ENCODE measurements around the gene EML4. TPM values are rescaled to one million over a fixed set of nuclear protein-coding genes. Genes with fewer than 3 reads are reported as not detected.

EML4 gene
- polyA plus RNA-seq, 3 donors: 94.5 to 126 (median 121) TPM

DNA sequence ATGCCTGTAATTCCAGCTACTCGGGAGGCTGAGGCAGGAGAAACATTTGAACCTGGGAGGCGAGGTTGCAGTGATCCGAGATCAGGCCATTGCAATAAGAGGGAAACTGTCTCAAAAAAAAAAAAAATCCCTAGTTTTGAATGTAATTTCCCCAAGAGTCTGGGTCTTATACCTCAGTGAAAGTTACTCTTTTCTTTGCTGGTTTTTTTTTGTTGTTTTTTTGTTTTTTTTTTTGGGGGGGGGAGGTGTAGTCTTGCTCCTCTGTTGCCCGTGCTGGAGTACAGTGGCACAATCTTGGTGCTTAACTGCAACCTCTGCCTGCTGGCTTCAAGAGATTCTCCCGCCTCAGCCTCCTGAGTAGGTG lies 22.8 kb downstream of the EML4 start:
- no peak for DNase-seq

DNA sequence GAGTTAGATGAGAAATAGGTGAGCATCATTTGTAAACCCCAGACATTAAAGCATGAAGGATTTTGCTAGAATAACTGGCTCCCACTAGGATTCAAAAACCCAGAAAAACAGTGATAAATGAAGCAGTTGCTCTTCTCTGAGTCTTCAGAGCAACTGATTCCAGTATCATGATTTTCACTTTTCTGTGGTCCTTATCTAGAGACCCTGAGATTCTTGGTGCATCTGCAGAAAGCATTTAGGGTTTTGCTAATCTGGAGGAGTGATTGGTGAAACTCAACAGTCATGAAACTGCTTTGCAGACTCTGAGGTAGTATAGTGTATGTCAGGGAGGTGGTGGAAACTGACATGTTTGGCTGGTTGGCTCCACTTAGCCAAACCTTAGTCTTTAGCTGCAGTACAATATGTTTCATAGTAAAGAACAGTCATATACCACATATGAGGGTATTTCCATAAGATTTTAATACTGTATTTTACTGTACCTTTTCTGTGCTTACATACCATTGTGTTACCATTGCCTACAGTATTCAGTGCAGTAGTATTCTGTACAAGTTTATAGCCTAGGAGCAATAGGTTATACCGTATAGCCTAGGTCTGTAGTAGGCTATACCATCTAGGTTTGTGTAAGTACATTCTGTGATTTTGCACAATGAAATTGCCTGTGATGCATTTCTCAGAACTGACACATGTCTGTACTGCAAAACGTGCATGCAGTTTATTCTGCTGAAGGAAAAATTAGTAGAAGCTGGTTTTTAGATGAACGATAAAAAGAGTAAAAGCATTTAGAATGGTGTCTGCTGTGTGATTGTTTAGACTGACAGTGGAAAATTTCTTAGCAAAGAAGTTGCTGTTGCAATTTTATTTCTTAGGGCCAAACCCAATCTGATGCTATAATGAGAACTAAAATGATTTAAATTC lies 23.8 kb downstream of the EML4 start:
- DNase-seq: no peak

DNA sequence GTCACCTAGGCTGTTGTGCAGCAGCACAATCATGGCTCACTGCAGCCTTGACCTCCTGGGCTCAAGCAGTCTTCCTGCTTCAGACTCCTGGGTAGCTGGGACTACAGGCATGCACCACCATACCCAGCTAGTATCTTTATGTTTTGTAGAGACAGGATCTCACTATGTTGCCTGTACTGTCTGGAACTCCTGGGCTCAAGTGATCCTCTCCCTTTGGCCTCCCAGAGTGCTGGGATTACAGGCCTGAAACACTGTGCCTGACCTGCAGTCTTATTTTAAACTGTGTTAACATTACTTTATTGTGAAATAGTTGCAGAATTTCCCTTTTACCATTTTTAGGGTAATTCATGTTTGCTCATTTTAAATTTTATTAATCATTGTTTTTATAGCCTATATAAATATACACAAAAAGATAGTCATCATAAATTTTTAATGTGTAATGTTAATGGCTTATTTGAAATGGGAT lies 24.6 kb downstream of the EML4 start:
- no peak for DNase-seq

DNA sequence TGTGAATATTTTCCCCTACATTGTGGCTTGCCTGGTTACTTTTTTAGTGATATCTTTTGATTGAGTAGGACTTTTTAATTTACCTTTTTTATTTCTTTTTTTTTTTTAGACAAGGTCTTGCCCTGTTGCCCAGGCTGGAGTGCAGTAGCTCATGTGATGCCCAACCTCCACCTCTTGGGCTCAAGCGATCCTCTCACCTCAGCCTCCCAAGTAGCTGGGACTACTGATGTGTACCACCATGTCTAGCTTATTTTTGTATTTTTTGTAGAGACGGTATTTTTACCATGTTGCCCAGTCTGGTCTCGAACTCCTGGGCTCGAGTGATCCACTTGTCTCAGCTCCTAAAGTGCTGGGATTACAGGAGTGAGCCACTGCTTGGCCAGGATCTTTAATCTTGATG lies 25.3 kb downstream of the EML4 start:
- DNase-seq: no peak

DNA sequence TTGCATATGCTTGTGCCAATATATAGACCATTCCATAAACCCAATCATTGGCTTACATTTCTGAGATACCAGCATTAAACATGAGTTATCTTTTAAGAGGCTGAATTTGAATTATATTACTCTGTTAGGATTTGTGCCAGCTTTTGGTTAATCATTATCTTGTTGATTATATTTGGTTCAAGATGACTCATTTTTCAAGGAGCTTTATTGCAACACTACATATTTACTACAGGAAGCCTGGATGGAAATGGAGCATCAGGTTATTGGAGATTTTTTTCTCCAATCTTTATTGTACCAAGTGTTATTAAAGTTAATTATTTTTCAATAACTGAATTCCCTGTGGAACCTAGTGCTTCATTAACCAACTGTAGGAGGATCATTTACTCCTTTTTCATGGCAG lies 26.4 kb downstream of the EML4 start:
- DNase-seq: no peak

DNA sequence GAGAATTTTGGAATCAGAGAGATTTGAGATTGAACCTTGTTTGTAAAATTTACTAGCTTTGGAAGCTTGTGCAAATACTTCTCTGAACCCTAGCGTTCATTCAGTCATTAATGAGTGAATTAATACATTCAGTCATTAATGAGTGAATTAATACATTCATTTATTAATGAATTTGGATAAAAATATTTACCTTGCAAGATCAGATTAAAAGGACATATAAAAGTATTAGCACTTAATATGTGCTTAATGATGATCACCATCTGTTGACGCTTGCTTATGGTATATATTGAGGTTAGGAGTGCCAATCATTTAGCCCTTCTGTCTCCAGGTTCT lies 26.9 kb downstream of the EML4 start:
- no peak for DNase-seq

DNA sequence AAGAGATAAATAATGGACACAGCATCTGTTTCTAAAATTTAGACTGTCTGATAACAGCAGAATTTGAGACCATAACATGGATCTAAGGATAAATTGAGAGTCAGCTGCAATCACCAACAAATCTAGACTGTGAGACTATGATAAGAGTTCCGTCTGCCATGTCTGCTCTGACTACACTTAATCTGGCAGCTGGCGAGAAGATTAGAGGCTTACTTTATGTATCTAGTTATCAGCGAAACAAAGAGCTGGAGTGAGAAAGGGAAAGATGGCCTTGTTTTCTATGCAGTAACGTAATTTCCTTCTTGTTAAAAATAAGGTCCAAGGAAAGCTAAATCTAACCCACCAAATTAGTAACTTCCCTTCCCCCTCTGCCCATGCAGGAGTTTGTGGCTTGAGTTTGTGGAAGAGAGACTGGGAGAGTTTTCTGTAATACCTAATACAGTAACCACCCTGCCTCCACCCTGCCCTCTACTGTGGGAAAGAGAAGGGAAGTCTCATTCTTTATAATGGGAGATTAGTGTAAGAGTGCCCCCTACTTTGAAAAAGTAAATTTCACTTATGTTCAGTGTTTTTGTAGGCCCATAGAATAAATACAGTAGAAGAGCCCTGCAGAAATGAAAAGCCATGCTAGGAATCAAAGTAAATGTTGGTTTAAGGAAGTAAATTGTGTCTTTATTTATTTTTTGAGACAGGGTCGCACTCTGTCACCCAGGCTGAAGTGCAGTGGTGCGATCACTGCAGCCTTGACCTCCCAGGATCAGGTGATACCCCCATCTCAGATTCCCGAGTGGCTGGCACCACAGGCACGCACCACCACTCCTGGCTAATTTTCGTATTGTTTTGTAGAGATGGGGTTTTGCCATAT lies 27.5 kb downstream of the EML4 start:
- no peak for DNase-seq

DNA sequence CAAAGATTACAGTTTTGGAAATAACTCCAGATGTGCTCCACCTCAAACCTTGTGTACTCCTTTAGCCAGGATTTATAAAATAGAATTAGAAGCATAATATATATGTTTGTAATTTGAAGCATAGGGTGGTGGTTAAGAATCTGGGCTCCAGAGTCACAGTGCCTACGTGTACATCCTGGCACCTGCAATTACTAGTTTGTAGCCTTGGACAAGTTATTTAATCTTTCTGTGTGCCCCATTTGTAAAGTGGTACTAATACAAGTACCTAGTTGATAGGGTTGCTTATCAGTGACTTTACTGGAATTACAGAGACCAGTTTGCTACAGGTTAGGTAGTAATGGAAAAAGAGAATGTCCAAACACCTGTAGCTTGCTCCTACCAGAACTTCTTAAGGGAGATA lies 28.6 kb downstream of the EML4 start:
- no peak for DNase-seq

DNA sequence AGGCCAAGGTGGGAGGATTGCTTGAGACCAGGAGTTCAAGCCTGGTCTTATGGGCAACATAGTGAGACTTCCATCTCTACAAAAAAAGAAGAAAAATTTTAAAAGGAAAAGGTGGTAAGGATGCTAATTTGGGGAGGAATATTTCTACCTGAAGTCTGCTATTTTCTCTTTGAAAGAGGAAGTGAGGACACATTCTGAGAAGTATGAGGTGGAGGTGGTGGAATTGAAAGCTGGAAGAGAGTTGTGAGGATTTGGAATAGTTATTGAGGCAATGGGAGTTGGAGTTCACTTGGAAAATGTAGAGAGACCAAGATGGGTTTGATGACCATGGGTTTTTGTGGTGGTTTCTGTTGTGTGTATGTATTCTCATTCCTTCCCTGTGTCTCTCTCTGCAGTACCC lies 29.3 kb downstream of the EML4 start:
- DNase-seq: no peak

DNA sequence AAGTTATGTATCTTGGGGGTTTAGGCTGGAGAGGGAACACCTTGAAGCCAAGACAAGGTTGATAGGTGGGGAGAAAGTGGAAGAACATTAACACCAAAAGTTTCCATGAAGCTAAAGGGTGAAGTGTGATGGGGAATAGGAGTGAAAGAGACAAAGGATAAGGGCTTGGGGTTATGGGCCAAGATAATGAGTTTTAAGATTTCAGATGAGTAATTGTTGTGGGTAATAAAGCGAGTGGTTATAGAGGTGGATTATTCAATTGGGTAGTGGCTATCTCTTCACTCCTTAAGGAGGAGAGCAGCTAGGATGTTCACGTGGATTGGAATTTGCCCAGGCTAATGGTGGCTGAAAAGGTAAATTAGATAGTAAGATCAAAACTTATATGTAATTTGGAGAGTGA lies 29.8 kb downstream of the EML4 start:
- DNase-seq: no peak

DNA sequence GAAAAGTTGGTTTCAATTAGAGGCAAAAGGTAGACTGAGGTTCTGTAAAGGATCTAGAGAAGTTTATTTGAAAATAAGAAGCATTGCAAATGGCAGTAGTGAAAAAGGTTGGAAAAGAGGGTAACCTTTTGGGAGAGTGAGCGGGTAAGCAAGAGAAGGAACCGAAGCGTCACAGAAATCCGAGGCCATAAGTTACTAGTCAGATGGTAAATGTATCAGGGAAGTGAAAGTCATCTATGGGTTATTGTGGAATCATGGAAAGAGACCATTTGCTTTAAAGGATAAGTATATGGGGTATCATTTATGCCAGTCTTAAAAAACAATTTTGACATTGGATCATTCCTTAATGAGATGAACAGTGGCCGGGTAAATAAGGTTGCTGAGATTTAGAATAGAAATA lies 30.5 kb downstream of the EML4 start:
- DNase-seq: no peak

DNA sequence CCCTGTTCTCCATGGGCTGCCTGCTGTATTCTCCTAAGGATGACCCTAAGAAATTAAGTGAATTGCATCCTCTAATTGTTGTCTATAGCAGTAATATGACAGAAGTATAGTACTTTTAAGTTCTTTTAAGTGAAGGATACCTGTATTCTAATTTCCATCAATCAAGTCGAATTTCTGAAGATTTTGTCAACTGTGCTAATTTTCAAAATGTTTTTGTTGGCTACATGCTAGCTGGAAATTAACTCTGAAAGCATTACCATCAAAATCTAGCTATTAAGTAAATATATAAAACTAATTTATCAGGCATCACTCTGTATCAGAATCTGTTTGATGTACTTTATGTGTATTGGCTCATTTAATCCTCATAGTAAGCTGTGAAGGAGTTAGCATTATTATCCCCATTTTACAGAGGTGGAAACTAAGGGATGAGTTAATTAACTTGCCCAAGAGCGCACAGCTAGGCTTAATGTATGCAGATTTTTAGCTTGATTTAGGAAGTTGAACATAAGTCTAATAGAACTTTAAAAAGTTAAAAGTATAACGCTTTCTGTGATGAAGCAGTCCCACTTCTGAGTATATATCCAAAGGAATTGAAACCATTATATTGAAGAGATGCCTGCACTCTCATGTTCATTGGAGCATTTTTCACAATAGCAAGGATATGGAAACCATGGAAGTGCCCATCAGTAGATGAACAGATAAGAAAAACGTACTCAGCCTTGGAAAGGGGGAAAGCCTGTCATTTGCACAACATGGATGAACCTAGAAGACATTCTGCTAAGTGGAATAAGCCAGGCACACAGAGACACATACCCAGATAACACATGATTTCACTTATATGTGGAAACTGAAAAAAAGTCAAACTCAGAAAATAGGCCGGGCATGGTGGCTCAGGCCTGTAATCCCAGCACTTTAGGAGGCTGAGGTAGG lies 32.0 kb downstream of the EML4 start:
- DNase-seq: no peak

DNA sequence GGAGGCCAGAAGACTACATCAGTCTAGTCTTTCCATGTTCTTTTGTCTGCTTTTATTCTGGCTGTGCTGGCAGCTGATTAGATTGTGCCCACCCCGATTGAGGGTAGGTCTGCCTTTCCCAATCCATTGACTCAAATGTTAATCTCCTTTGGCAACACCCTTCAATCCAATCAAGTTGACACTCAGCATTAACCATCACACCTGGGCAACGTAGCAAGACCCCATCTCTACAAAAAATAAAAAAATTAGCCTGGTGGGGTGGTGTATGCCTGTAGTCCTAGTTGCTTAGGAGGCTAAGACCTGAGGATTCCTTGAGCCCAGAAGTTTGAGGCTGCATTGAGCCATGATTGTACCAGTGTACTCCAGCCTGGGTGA lies 33.5 kb downstream of the EML4 start:
- no peak for DNase-seq

DNA sequence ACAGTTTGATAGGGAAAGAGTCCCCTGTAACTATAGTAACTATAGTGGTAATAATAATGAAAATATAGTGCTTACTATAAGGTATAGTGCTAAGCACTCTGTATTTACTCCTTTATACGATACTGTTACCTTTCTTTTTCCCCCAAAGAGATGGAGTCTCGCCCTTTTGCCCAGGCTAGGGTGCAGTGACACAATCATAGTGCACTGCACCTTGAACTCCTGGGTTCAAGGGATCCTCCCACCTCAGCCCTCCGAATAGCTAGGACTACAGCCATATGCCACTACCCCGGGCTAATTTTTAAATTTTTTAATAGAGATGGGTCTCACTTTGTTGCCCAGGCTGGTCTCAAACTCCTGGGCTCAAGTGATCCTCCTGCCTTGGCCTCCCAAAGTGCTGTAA lies 34.6 kb downstream of the EML4 start:
- no peak for DNase-seq

DNA sequence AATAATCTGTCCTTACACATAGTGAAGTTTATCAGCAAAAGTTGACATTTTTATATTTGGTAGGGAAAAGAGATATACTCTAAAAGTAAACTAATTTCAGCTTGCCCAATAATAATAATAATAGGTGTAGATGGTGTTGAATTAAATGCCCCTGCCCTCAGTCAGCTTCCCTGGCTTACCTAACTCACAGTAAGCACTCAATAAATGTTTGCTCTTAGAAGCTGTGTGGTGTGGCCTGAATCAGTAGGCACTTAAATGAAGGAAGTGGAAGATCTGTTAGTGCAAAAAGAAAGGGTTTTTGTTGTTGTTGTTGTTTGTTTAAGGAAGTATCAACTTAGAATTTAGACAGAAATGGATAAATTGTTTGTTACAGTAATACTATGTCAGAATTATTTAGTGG lies 36.2 kb downstream of the EML4 start:
- DNase-seq: no peak

DNA sequence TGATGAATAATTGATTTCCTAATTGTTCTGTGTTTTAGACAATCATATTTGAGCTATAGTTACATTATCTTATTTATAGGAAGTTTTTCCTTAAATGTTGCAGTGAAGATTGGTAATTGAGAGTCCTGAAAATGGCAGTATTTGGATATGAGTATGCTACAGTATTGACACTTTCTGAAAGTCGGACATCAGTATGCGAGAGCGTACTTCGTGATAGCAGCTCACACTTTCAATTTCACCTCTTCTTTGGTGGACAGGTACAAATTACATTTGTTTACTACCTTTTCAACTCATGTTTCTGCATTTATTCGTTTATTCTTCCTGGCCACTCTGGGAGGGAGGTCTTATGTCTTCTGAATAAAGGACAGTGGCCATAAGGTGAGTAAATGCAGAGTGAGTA lies 38.7 kb downstream of the EML4 start:
- no peak for DNase-seq

DNA sequence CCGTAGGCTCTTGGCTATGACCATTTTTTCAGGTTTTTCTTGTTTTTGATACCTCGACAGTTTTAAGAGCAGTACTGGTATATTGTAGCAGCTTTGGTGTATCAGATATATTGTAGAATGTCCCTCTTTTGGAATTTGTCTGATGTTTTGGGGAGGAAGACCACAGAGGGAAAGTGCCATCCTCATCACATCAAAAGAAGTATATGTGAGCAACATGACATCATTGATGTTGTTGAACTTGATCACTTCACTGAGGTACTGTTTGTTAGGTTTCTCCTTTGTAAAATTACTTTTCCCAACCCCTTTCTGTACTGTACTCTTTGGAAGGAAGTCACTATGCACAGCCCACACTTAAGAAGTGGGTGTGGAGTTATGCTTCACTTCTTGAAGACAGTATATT lies 41.0 kb downstream of the EML4 start:
- no peak for DNase-seq

DNA sequence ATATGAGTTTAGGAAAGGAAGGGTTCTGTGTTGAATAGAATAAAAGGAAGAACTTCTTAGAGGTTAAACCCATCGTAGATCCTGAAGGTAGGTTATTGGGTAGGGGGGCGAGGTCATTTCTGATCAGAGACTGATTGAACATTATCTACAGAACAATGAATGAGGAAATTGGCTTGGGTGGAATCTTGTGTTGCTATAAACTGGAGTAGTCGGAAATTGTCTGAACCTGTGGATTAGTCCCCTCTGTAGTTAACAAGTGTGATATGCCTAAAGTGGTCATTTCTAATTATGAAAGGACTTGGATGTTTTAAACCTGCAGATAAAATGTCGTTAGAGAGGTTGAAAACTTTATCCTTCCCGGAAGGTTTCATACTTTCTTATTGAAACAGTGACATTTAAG lies 42.1 kb downstream of the EML4 start:
- DNase-seq: no peak

DNA sequence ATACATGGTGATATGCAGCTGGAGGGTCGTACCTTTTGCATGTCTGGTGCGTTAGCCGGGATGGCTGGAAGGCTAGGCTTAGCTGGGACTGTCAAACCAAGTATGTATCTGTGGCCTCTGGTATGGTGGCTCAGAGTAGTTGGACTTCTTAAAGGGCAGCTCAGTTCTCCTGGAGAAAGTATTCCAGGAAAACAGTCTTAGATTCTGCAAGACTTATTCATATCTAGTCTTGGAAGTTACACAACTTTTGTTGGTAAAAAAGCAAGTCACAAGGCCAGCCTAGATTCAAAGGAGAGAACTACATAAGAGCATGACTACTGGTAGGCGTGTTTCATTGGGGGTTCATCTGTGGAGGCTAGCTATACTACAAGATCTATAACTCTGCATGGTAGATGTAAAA lies 45.5 kb downstream of the EML4 start:
- DNase-seq: no peak

DNA sequence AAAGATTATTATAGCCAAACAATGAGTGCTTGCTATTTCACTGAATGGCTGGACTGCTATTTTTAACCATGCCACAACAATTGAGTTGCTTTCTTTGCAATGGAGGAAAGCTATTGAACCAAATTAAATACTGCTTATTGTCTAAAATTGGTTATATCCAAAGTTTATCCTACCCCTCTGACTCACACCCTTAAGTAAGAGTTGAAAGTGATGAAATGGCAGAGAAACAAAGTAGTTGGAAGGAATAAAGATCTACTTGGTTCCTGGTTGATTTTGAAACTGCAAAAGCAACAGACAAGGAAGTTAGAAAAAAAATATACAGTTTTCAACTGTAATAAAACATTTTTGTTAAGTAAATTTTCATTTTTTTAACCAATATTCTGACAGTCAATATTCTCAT lies 47.5 kb downstream of the EML4 start:
- DNase-seq: no peak

DNA sequence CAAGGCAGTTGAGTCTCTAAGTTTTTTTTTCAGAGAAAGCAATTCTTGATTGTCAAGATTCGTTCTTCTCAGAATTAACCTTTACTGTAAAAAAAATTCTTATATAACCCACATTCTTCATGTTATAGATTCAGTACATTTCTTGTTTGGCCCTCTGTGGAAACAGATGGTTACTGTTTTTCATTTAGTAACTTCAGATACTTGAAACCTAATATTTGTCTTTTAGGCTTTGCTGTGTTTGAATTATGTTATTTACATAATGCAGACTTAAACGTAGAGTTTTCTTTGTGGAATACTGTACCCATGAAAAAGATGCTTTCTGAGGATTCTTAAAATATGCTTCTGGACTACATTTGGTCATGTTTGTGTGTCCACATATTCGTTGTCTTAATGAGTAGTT lies 48.2 kb downstream of the EML4 start:
- DNase-seq: no peak

DNA sequence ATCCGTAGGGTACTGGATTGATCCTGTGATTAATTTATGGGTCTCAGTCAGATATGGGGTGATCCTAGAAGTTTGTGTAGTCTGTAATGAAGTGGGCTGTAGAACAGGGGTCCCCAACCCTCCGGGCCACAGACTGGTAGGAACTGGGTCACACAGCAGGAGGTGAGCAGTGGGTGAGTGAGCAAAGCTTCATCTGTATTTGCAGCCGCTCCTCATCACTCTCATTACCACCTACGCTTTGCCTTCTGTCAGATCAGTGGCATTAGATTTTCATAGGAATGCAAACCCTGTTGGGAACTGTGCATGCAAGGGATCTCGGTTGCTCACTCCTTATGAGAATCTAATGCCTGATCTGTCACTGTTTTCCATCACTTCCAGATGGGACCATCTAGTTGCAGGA lies 48.8 kb downstream of the EML4 start:
- no peak for DNase-seq

All from renal pelvis (tissue), 4 donors.